K562 (cell line): ENCODE measurements around the gene KLHL28. TPM values are rescaled to one million over a fixed set of nuclear protein-coding genes. Genes with fewer than 3 reads are reported as not detected.

Experiments
- ATAC-seq: fragments of 200-7000 bp; cut with Tn5 transposase; 3 replicates; pipeline ENCODE4 v1.9.1; 2020; ENCODE audit warnings: moderate library complexity
- BruUV-seq: library from RNA; stranded (reverse); fragments of 400-500 nt; replicated peaks from 2 replicates; lab custom pipeline; 2021; lab: Mats Ljungman, UMichigan
- CTCF ChIA-PET: fragments of 300-600 bp; formaldehyde crosslinking; extraction: SDS; loops from one replicate; lab custom pipeline; 2021; ENCODE audit warnings: low intra/inter-chr PET ratio; lab: Yijun Ruan, JAX
- POLR2A ChIA-PET: fragments of 300-600, 350-650 bp; sonication (Branson Sonifier 250); formaldehyde crosslinking; extraction: SDS; loops from one replicate; lab custom pipeline; 2021; ENCODE audit warnings: antibody characterized with exemption, inconsistent platforms; lab: Yijun Ruan, JAX
- DNase-seq, 4 experiments: peaks; one replicate each; pipeline versions ENCODE4 v3.0.0 to v3.0.0-alpha.2; 2011 to 2018; ENCODE audit warnings: low spot score in 3 of 4, mixed read lengths in 3 of 4; ENCODE audit errors: extremely low read depth in 1 of 4
- FAIRE-seq: peaks from 2 replicates; lab custom pipeline; 2011; peaks lifted over from hg19 to GRCh38; lab: Jason Lieb, UNC
- H2AFZ ChIP-seq: 2 replicates; pipeline ENCODE4 v1.6.0; 2011; ENCODE audit warnings: low read depth, low read length, control low read depth, inconsistent platforms
- H3K27ac ChIP-seq: fragments of 200-600 bp; 3 replicates; pipeline ENCODE4 v1.8.0; 2011; ENCODE audit warnings: low read depth, mild to moderate bottlenecking, control low read depth, inconsistent platforms, low read length, moderate library complexity, mixed read lengths; ENCODE audit errors: extremely low read depth
- H3K27me3 ChIP-seq, 2 experiments: fragments of 300-600 bp in 1 of 2; 2 replicates in 1 of 2; 3 replicates in 1 of 2; pipeline versions ENCODE4 v1.6.0 to v1.8.0; 2011; ENCODE audit warnings: inconsistent platforms in 2 of 2, low read length in 2 of 2, mild to moderate bottlenecking in 1 of 2, mixed read lengths in 1 of 2, moderate library complexity in 1 of 2; ENCODE audit not compliant: control insufficient read depth in 2 of 2, insufficient read depth in 2 of 2
- H3K36me3 ChIP-seq: fragments of 300-600 bp; 3 replicates; pipeline ENCODE4 v1.8.0; 2011; ENCODE audit warnings: mild to moderate bottlenecking, low read length, inconsistent platforms; ENCODE audit not compliant: control insufficient read depth, insufficient read depth
- H3K4me1 ChIP-seq, 2 experiments: fragments of 200-600 bp in 1 of 2; replicated peaks in 1 of 2; 2 replicates in 1 of 2; 3 replicates in 1 of 2; pipeline versions ENCODE4 v1.5.1 to v1.8.0; 2011; ENCODE audit warnings: inconsistent platforms in 2 of 2, low read length in 2 of 2, mild to moderate bottlenecking in 1 of 2, mixed read lengths in 1 of 2, moderate library complexity in 1 of 2; ENCODE audit not compliant: control insufficient read depth in 2 of 2, insufficient read depth in 2 of 2
- H3K4me2 ChIP-seq: 2 replicates; pipeline ENCODE4 v1.6.1; 2011; ENCODE audit warnings: low read length, control low read depth, inconsistent platforms, mixed read lengths; ENCODE audit not compliant: insufficient read depth
- H3K4me3 ChIP-seq: fragments of 200-600 bp; sonication (generic), shearing (Covaris generic); 2 replicates; pipeline ENCODE4 v1.5.1; 2016; ENCODE audit warnings: control low read depth, inconsistent platforms
- H3K79me2 ChIP-seq: fragments of 200-600 bp; 3 replicates; pipeline ENCODE4 v1.8.0; 2011; ENCODE audit warnings: low read length, inconsistent platforms; ENCODE audit not compliant: control insufficient read depth, insufficient read depth
- H3K9ac ChIP-seq, 2 experiments: 2 replicates each; pipeline versions ENCODE4 v1.6.0 to v1.6.1; 2011; ENCODE audit warnings: low read depth in 2 of 2, low read length in 2 of 2, control low read depth in 1 of 2, inconsistent platforms in 1 of 2, mild to moderate bottlenecking in 1 of 2, mixed read lengths in 1 of 2; ENCODE audit not compliant: insufficient read depth in 1 of 2
- H3K9me1 ChIP-seq: one replicate; pipeline ENCODE4 v1.6.0; 2011; ENCODE audit warnings: inconsistent platforms, mild to moderate bottlenecking, low read length, moderate library complexity; ENCODE audit not compliant: control insufficient read depth, insufficient read depth
- H3K9me3 ChIP-seq: replicated peaks from 2 replicates; pipeline ENCODE4 v1.5.1; 2011; ENCODE audit warnings: low read depth, low read length, inconsistent platforms; ENCODE audit not compliant: control insufficient read depth, insufficient read depth
- H4K20me1 ChIP-seq: replicated peaks from 2 replicates; pipeline ENCODE4 v1.6.1; 2011; ENCODE audit warnings: low read length, inconsistent platforms, mixed read lengths; ENCODE audit not compliant: control insufficient read depth, insufficient read depth
- ETV1 ChIP-seq: fragments of 450-650 bp; conservative IDR thresholded peaks from 2 replicates; pipeline ENCODE4 v1.6.1; 2016; ENCODE audit warnings: missing genetic modification characterization, control low read depth, low read depth, missing compliant biosample characterization
- FOXA1 ChIP-seq: fragments of 450-650 bp; IDR thresholded peaks from 2 replicates; pipeline ENCODE4 v1.6.1; 2016; ENCODE audit warnings: mild to moderate bottlenecking, borderline replicate concordance
- HDAC3 ChIP-seq: fragments of 450-650 bp; IDR thresholded peaks from 2 replicates; pipeline ENCODE4 v1.6.1; 2018; ENCODE audit warnings: borderline replicate concordance, mild to moderate bottlenecking, moderate library complexity; ENCODE audit not compliant: partially characterized antibody
- HMGN3 ChIP-seq: IDR thresholded peaks from 2 replicates; pipeline ENCODE4 v1.6.1; 2011; ENCODE audit warnings: borderline replicate concordance, low read depth, mild to moderate bottlenecking, mixed read lengths, low read length; ENCODE audit not compliant: insufficient read length; ENCODE audit errors: extremely low read depth
- MEF2A ChIP-seq: IDR thresholded peaks from 2 replicates; pipeline ENCODE4 v1.6.1; 2011; ENCODE audit warnings: low read depth, mild to moderate bottlenecking, low read length, moderate library complexity; ENCODE audit not compliant: control insufficient read depth
- NFYB ChIP-seq: IDR thresholded peaks from 2 replicates; pipeline ENCODE4 v1.6.1; 2011; ENCODE audit warnings: mild to moderate bottlenecking, moderate library complexity; ENCODE audit not compliant: insufficient read length; ENCODE audit errors: extremely low read depth
- RBBP5 ChIP-seq: fragments of 200-600 bp; sonication (generic); IDR thresholded peaks from 2 replicates; pipeline ENCODE4 v1.6.1; 2012; ENCODE audit warnings: borderline replicate concordance, mild to moderate bottlenecking, low read length, control low read depth, inconsistent platforms; ENCODE audit not compliant: insufficient read depth, poor library complexity, severe bottlenecking
- SNRNP70 ChIP-seq: fragments of 200-400 bp; formaldehyde crosslinking; optimal IDR thresholded peaks from 2 replicates; pipeline ENCODE3; 2017; ENCODE audit warnings: low read depth, low read length
- ZNF282 ChIP-seq: sonication (generic); formaldehyde crosslinking; IDR thresholded peaks from 2 replicates; pipeline ENCODE4 v1.8.1; 2023; ENCODE audit warnings: missing genetic modification reagents
- WGBS: fragments of 100-300 bp; shearing (Covaris generic); methylation state at CpG from one replicate; pipeline ENCODE4 v1.1.6; 2016; ENCODE audit warnings: low coverage, mixed read lengths; ENCODE audit not compliant: insufficient coverage; ENCODE audit errors: missing lambda C conversion rate; 5-methylcytosine and 5-hydroxymethylcytosine counted together
- in situ Hi-C: fragments of 300-500 bp; cut with MboI; formaldehyde crosslinking; loops from 4 replicates; pipeline ENCODE4 v1.15.0; 2018; ENCODE audit warnings: inconsistent platforms, mixed read lengths
- intact Hi-C: fragments of 100-400 bp; cut with micrococcal nuclease; formaldehyde crosslinking; loops from 2 replicates; pipeline ENCODE4 v1.14.2; 2022
- polyA plus RNA-seq, 8 experiments: library from polyadenylated mRNA; depleted of rRNA in 4 of 8; stranded (reverse) in 5 of 8; unstranded in 3 of 8; fragments of >200 nt; fragmentation: Nextera tagmentation in 2 of 8; fragmentation: Illumina TruSeq in 1 of 8; extraction: Ambion mirVana in 2 of 8; extraction: Trizol in 1 of 8; gene quantifications; 2 replicates each; pipeline versions ENCODE4 v1.2.1 to v1.2.3, GENCODE V29; 2011 to 2014; ENCODE audit warnings: inconsistent platforms in 1 of 8, missing spikeins in 1 of 8
- total RNA-seq, 7 experiments: library from RNA; depleted of rRNA in 6 of 7; stranded (reverse); fragments of >200 nt in 6 of 7; fragmentation: Illumina TruSeq in 2 of 7; extraction: Trizol in 2 of 7; gene quantifications; 2 replicates each; pipeline versions ENCODE4 v1.2.1 to v1.2.3, GENCODE V29; 2011 to 2021; ENCODE audit warnings: low replicate concordance in 1 of 7
- TF ChIP-seq, protein P1 (sequence below): sonication (generic); formaldehyde crosslinking; IDR thresholded peaks from 2 replicates; pipeline ENCODE4 v1.4.0; 2020; ENCODE audit warnings: mild to moderate bottlenecking, missing genetic modification reagents
- TF ChIP-seq, protein P2 (sequence below), 2 experiments: fragments of 450-650 bp; IDR thresholded peaks; 2 replicates each; pipeline ENCODE4 v1.6.1; 2018; ENCODE audit warnings: mild to moderate bottlenecking in 2 of 2, low read depth in 1 of 2; ENCODE audit not compliant: partially characterized antibody in 2 of 2
- TF ChIP-seq, protein P3 (sequence below): fragments of 450-650 bp; IDR thresholded peaks from 2 replicates; pipeline ENCODE4 v1.6.1; 2014; ENCODE audit warnings: low read depth, mild to moderate bottlenecking, moderate library complexity, borderline replicate concordance

The KLHL28 gene
- total and polyA plus RNA-seq, 9 of the 15 experiments (the other 6 are each of a cell fraction or from before 2014, with no cell fraction given): 1.1 to 7.5 (median 4.7) TPM

GRCh38 chr14:44962334-44963043 lies 742 bp upstream of the KLHL28 start:
- peak overlapping the region; percentile 56 to 93 for H3K9ac ChIP-seq
- 0 out of 2 replicates have a peak, but pooled peaks cover 9% of the 10 kb centered on the region for H4K20me1 ChIP-seq
- H3K9me1 ChIP-seq: no peaks in the 10 kb centered on the region
- peaks cover 88% of the 10 kb centered on the region for H3K79me2 ChIP-seq
- CTCF ChIA-PET: no interaction called here
- no peaks in the 10 kb centered on the region for H3K27me3 ChIP-seq
- POLR2A ChIA-PET: interaction anchor here (0.7 to 1.4 kb wide), 3 partner anchors 46 to 1438 kb away, joined by 3 to 5 read pairs (median 3); no protein-coding TSS in a partner anchor
- BruUV-seq: TSS peak; percentile 47
- ATAC-seq (peak; percentile 37), FAIRE-seq (no peak), DNase-seq (peak; percentile 8 to 46 (median 28))
- H3K4me3 ChIP-seq: peak overlapping the region; percentile 53
- H3K27ac ChIP-seq: peak overlapping the region; percentile 63
- H2AFZ ChIP-seq: peak overlapping the region; percentile 78
- under 1% methylated on average over 30 of the region's 39 CpGs for WGBS
- H3K36me3 ChIP-seq: no peaks in the 10 kb centered on the region
- intact Hi-C loops: loop anchor here (2.0 to 5.0 kb wide), 3 partner anchors 50 to 290 kb away; partner anchors contain the start of genes MIS18BP1 and PRPF39
- in situ Hi-C loops: no loop called here
- no peaks in the 10 kb centered on the region for H3K9me3 ChIP-seq
- H3K4me2 ChIP-seq: peak overlapping the region; percentile 90
- no peaks in the 10 kb centered on the region; a peak in 3 of 5 replicates for H3K4me1 ChIP-seq
- TF ChIP-seq, protein P1, sequence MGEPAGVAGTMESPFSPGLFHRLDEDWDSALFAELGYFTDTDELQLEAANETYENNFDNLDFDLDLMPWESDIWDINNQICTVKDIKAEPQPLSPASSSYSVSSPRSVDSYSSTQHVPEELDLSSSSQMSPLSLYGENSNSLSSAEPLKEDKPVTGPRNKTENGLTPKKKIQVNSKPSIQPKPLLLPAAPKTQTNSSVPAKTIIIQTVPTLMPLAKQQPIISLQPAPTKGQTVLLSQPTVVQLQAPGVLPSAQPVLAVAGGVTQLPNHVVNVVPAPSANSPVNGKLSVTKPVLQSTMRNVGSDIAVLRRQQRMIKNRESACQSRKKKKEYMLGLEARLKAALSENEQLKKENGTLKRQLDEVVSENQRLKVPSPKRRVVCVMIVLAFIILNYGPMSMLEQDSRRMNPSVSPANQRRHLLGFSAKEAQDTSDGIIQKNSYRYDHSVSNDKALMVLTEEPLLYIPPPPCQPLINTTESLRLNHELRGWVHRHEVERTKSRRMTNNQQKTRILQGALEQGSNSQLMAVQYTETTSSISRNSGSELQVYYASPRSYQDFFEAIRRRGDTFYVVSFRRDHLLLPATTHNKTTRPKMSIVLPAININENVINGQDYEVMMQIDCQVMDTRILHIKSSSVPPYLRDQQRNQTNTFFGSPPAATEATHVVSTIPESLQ (CRISPR knock-in tag): no peak
- TF ChIP-seq ETV1 (tag) (no peak), HDAC3 (no peak), NFYB (no peak), MEF2A (no peak), RBBP5 (peak; percentile 36), ZNF282 (CRISPR knock-in tag) (no peak), HMGN3 (no peak), SNRNP70 (no peak), FOXA1 (no peak)
- TF ChIP-seq, protein P2, sequence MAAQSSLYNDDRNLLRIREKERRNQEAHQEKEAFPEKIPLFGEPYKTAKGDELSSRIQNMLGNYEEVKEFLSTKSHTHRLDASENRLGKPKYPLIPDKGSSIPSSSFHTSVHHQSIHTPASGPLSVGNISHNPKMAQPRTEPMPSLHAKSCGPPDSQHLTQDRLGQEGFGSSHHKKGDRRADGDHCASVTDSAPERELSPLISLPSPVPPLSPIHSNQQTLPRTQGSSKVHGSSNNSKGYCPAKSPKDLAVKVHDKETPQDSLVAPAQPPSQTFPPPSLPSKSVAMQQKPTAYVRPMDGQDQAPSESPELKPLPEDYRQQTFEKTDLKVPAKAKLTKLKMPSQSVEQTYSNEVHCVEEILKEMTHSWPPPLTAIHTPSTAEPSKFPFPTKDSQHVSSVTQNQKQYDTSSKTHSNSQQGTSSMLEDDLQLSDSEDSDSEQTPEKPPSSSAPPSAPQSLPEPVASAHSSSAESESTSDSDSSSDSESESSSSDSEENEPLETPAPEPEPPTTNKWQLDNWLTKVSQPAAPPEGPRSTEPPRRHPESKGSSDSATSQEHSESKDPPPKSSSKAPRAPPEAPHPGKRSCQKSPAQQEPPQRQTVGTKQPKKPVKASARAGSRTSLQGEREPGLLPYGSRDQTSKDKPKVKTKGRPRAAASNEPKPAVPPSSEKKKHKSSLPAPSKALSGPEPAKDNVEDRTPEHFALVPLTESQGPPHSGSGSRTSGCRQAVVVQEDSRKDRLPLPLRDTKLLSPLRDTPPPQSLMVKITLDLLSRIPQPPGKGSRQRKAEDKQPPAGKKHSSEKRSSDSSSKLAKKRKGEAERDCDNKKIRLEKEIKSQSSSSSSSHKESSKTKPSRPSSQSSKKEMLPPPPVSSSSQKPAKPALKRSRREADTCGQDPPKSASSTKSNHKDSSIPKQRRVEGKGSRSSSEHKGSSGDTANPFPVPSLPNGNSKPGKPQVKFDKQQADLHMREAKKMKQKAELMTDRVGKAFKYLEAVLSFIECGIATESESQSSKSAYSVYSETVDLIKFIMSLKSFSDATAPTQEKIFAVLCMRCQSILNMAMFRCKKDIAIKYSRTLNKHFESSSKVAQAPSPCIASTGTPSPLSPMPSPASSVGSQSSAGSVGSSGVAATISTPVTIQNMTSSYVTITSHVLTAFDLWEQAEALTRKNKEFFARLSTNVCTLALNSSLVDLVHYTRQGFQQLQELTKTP (IDR thresholded peaks at IDR 0.05; ENCODE audit: low read depth in 1 of 2, partially characterized antibody in 2 of 2): peak in 1 of 2 experiments; percentile 3
- TF ChIP-seq, protein P3, sequence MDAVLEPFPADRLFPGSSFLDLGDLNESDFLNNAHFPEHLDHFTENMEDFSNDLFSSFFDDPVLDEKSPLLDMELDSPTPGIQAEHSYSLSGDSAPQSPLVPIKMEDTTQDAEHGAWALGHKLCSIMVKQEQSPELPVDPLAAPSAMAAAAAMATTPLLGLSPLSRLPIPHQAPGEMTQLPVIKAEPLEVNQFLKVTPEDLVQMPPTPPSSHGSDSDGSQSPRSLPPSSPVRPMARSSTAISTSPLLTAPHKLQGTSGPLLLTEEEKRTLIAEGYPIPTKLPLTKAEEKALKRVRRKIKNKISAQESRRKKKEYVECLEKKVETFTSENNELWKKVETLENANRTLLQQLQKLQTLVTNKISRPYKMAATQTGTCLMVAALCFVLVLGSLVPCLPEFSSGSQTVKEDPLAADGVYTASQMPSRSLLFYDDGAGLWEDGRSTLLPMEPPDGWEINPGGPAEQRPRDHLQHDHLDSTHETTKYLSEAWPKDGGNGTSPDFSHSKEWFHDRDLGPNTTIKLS: 0 out of 2 replicates have a peak, but pooled peaks have one; percentile 8
